ES-I3 (cell line): ENCODE measurements around the gene TEP1.

Experiments used
- H3K36me3 ChIP-seq: 2 replicates; pipeline ENCODE4 v1.6.1; 2013; ENCODE audit warnings: mild to moderate bottlenecking, low read length, control low read depth, moderate library complexity; ENCODE audit not compliant: insufficient read depth
- H3K4me1 ChIP-seq: 2 replicates; pipeline ENCODE4 v1.6.1; 2013; ENCODE audit warnings: mild to moderate bottlenecking, control low read depth, low read length; ENCODE audit not compliant: insufficient read depth
- H3K9ac ChIP-seq: 2 replicates; pipeline ENCODE4 v1.6.1; 2013; ENCODE audit warnings: low read depth, mild to moderate bottlenecking, low read length, moderate library complexity
- H3K9me3 ChIP-seq: 2 replicates; pipeline ENCODE4 v1.6.1; 2013; ENCODE audit warnings: mild to moderate bottlenecking, low read length, moderate library complexity; ENCODE audit not compliant: control insufficient read depth, insufficient read depth

Gene TEP1

DNA sequence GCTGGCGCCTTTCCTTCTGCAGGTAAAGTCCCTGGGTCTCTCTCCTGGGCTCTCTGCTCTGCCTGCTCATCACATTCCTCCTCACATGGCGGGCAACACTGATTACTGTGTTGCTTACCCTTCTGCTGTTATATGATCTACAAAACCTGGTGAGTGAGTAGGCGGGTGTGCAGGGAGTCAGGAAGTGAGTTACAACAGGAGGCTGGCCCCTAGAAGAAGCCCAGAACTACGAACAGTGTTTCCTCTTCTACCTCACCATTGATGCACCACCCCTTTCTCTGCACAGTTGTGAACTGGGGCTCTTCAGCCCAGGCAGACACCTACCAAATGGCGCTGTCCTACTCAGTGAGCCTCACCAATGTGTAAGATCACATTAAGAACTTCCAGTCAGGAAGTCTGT, 27.6 kb upstream of the TEP1 start:
- H3K36me3 ChIP-seq: peaks cover 2% of the 10 kb centered on the region

DNA sequence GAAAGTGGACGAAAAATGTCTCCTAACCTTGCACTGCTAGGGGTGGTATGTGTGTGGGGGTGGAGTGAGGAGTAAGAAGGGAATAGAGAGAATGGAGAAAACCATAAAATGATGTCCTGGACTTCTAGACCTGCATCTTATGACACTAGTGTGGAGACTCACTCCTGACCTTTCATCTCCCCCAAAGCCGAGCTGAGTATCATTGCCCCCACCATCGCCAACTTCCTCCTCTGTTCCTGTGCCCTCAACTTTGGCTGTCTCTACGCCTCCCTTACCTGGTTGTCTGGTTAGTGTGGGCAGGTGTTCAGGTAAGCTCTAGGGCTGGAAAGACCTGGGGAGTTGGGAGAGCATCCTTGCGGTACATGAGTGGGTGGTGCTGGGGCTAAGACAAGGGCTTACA, 27.2 kb upstream of the TEP1 start:
- no peaks in the 10 kb centered on the region; the same call in 1 of the 2 replicates for H3K4me1 ChIP-seq
- H3K36me3 ChIP-seq: no peaks in the 10 kb centered on the region; the same call in 1 of the 2 replicates
- no peak overlapping the region for H3K9ac ChIP-seq
- 0 out of 2 replicates have a peak, but pooled peaks cover 3% of the 10 kb centered on the region for H3K9me3 ChIP-seq

More for the DNA sequence above, 27.6 kb upstream of the TEP1 start:
- 0 out of 2 replicates have a peak, but pooled peaks cover 3% of the 10 kb centered on the region for H3K9me3 ChIP-seq
- H3K4me1 ChIP-seq: no peaks in the 10 kb centered on the region; the same call in 1 of the 2 replicates
- no peak overlapping the region for H3K9ac ChIP-seq

DNA sequence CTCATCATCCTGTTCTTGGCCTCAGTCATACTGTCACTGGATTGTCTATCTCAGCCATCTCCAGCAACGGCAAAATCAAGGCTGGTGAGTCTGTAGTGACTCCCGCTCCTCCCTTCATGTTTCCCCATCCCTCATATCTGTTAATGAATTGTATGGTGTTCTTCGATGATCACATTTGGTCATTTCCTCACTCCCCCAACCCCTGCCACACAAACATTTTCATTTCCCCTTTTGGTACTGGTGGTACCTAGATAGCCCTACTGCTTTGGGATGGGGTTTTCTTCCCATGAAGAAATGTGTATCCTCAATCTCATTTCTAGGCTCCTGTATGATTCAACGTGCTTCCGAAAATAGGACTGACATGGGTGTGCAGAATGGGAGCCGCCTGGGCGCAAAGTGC, 25.4 kb upstream of the TEP1 start:
- no peaks in the 10 kb centered on the region; the same call in 1 of the 2 replicates for H3K4me1 ChIP-seq
- no peaks in the 10 kb centered on the region; the same call in 1 of the 2 replicates for H3K36me3 ChIP-seq
- no peak overlapping the region for H3K9ac ChIP-seq
- 0 out of 2 replicates have a peak, but pooled peaks cover 3% of the 10 kb centered on the region for H3K9me3 ChIP-seq

DNA sequence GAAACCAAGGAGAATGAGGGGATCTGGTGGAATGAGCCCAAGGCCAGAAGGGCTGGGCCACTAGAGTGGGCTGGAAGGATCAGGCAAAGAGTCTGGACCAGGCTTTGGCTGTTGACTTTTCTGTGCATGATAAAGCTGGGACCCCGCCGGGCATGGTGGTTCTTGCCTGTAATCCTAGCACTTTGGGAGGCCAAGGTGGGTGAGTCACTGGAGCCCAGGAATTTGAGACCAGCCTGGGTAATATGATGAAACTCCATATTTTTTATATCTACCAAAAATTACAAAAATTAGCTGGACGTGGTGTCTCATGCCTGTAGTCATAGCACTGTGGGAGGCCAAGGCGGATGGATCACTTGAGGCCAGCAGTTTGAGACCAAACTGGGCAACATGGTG, 23.1 kb upstream of the TEP1 start:
- no peak overlapping the region for H3K9ac ChIP-seq
- H3K36me3 ChIP-seq: no peaks in the 10 kb centered on the region
- no peaks in the 10 kb centered on the region for H3K9me3 ChIP-seq
- no peaks in the 10 kb centered on the region; the same call in 1 of the 2 replicates for H3K4me1 ChIP-seq

DNA sequence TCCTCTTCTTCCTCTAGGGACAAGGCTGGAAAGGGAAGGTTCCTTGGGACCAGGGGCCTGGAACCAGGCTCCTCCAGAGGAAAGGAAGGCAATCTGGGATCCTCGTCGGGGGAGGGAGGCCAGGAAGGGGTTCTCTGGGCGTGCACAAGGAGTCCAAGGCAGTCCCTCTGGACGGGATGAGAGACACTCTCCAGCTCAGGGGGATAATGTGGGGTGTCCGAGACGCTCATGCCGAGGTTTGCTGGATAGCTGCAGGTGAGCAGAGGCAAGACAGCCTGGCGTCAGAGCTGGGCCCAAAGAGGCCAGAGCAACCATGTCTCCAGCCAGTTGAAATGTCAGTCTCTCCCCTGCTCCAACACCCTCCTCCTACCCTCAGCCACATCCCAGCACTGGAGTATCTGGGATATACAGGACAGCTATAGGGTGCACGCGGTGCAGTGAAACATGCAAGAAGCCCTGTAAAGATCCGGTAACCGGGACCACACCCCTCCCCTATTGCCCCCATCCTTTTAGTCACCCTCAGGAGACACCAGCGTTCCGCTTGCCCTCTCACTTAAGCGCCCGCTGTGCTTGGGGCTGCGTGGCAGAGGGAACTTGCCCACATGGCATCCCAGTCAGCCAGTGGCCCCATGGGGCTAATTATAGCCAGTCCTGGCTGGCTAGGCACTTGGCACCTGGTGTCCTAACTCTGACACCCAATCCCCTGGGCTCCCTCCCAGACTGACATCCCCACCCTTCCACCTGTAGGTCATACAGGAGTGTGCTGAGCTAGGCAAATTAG, 22.5 kb upstream of the TEP1 start, which contains the start of gene KLHL33:
KLHL33 (minus strand) TSS at position 585 of the 781 bp plus-strand sequence; CDS start at position 230, 355 bp downstream.
- no peaks in the 10 kb centered on the region for H3K36me3 ChIP-seq
- H3K9me3 ChIP-seq: no peaks in the 10 kb centered on the region
- no peak within 1 kb of the TSS for H3K9ac ChIP-seq
- H3K4me1 ChIP-seq: no peaks in the 10 kb centered on the region; the same call in 1 of the 2 replicates

DNA sequence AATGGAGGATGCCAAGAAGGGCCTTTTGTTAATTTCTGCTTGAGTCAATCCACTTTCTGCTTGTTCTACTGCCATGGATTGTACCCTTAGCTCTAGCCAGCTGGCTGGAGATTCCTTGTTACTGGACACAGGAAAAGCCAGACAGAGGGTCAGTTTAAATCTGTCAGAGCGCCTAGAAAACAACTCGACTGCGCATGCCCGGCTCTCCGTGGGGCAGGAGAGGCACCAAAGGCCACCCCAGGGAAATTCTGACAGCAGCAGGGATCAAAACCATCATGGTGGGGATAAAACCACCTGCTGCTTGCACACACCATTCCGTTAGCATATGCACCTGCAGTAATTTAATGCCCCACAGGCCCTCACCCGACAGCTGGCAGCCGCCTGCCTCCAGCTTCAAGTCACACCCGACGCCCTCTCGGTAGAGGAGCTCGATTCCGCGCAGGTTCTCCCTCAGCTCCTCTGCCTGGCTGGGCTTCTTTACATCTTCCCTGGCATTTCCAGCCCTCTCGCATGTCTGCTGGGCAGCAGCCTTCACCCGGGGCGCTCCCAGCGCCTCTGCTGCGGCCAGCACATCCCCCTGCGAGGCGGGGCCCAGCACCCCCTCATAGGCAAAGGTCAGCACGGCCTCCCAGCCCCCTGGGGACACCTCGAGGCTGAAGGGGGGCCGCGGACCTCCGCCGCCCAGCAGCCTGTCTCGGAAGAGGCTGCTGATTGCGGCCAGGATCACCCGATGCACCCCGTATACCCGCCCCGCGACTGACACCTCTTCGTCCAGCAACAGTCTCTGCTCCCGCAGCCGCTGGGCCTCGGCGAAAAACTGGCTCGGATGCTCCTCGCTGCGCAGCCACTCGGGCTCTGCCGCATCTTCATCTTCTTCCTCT, 21.6 kb upstream of the TEP1 start:
- no peaks in the 10 kb centered on the region for H3K36me3 ChIP-seq
- H3K9ac ChIP-seq: no peak overlapping the region
- H3K4me1 ChIP-seq: no peaks in the 10 kb centered on the region; the same call in 1 of the 2 replicates
- no peaks in the 10 kb centered on the region for H3K9me3 ChIP-seq

DNA sequence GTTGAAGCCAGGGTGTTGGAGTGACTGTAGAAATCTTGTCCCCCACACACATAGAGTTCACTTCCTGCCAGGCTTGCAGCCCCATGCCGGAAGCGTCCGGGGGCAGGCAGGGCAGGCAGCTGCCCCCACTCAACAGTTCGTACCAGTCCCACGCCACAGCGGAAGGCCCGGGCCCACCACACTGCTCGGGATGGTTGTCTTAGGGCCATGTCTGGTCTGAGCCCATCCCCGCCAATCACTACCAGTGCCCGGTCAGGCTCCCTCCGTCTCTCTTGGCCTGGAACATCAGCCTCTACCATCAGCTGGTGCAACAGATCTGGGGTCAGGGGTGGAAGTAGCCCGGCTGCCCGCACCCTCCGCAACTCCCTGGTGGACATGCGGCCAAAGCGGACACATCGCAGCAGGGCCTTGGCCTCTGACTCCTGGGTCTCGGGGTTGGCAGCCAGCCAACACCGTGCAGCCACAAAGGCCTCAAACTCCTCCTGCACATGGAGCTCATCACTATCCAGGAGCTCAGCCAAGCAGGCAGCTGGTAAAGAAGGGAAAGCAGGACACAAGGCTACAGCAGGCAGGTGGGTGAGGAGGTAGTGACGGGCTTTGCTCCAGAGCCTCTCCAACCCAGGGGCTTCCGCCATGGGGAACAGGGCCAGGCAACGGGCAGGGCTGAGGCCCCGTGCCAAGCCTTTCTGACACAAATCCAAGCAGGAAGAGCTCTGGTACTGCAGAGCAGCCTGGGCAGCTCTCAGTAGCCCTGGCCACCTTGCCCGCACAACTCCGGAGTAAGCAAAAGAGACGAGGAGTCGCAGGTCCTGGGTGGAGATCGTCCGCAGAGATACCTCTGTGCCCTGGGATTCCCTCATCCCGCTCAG, 16.7 kb upstream of the TEP1 start:
- Histone ChIP-seq H3K9me3 (no peaks in the 10 kb centered on the region), H3K9ac (no peak overlapping the region), H3K4me1 (peaks cover 11% of the 10 kb centered on the region), H3K36me3 (no peaks in the 10 kb centered on the region)

DNA sequence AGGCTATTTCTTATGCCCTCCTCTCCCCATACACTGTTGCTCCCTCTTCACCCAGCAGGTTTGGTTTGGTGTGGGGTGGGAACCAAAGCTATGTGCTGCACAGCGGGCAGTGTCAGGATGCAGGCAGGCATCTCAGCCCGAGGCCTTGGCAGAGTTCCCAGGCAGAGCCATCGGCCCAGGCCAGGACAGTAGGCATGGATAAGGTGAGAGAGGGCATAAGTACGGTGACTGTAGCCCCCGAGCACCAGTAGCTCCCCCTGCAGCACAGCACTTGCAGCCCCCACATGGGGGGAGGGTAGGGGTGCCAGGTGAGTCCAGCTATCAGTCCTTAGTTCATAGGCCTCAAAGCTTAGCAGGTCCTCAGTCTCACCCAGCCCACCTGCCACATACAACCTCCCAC, 15.5 kb upstream of the TEP1 start:
- Histone ChIP-seq H3K36me3 (no peaks in the 10 kb centered on the region), H3K9me3 (no peaks in the 10 kb centered on the region), H3K4me1 (peaks cover 11% of the 10 kb centered on the region), H3K9ac (no peak overlapping the region)

DNA sequence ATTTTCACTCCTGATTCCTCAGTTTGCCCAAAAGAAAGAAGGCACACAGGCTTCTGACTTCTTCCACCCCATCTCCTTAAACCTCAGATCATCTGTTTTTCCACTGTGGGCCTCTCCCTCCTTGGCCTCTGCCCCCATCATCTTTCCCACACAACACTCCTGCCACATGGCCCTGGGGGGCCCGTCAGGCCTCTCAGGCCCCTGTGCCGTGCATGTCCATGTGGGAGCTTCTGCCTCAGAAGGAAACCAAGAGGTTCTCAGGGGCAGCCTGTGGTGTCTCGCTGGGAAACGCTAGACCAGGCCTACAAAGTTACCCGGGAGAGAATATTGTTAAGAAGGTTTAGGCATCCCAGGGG, 14.7 kb upstream of the TEP1 start:
- H3K4me1 ChIP-seq: peaks cover 11% of the 10 kb centered on the region
- H3K9ac ChIP-seq: no peak overlapping the region; the same call in 1 of the 2 replicates

DNA sequence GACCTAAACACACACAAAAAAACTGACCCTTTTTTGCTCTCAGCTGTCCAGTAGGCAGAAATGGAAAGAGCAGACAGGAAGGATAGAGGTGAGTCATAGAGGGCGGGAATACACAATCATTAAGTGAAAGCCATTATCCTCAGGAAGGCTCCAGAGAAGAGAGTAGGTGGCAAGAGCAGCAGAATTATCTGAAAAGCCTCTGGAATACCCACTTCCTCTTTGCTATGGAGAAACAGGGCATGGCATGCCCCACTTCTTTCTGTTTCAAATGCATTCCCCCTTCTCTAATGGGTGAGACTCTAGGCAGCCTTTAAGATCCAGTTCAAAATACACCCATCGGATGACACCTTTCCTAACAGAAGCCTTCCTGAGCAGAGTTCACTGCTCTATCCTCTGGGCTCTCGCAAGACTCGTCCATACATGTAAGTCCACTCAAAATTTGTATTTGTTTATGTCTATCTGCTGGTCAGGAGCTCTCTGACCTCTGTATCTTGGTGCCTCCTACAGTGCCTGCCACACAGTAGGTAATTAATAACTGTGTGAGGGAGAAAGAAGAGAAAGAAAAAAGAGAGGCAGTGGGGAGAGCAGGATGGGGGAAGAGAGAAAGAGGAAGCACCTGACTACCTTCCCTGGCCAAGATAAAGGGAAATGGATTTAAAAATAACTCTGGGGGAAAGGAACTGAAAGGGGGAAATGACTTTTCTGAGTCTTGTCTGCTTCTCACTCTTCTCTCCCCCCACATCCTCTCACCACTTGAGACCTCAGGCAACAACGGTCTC, 14.1 kb upstream of the TEP1 start:
- Histone ChIP-seq H3K9ac (no peak overlapping the region; the same call in 1 of the 2 replicates), H3K36me3 (no peaks in the 10 kb centered on the region), H3K9me3 (no peaks in the 10 kb centered on the region), H3K4me1 (peaks cover 11% of the 10 kb centered on the region)

More for the DNA sequence above, 14.7 kb upstream of the TEP1 start:
- Histone ChIP-seq H3K9me3 (no peaks in the 10 kb centered on the region), H3K36me3 (no peaks in the 10 kb centered on the region)

DNA sequence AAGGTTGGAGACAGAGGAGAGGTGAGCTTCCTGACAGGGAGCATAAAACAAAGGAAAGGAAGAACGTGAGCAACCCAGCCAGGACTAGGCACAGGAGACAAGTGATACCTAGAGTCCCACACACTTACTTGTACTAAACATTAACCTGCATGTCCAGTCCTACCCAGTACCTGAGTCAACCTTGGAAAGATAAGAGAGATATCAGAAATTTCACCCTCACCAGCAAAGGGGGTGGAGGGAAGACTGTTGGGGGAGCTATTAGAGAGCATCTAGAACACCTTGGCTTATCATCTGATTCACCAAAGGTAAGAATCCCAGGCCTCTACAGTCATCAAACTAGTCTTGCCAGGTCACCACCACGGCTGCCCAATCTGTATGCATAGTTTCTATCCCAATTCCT, 11.6 kb upstream of the TEP1 start:
- Histone ChIP-seq H3K9ac (no peak overlapping the region), H3K36me3 (no peaks in the 10 kb centered on the region), H3K9me3 (no peaks in the 10 kb centered on the region), H3K4me1 (peaks cover 16% of the 10 kb centered on the region)

DNA sequence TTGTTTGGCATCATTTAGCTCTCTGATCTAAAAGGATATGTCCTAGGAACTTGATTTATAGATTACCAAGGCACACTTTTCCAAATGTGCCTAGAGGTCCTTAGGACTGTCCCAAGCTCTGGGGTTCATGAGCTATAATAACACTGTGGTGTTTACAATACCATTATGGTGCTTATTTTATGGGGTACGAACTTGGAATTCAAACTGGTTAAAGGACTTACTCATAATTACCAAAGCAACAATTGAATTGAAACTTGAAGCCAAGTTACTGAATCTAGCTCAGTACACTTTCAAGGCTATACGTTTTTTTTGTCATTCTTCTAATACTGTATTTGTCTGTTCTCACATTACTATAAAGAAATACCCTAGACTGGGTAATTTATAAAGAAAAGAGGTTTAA, 9.6 kb upstream of the TEP1 start:
- H3K9me3 ChIP-seq: no peaks in the 10 kb centered on the region
- H3K36me3 ChIP-seq: no peaks in the 10 kb centered on the region
- peaks cover 11% of the 10 kb centered on the region for H3K4me1 ChIP-seq
- no peak overlapping the region for H3K9ac ChIP-seq

DNA sequence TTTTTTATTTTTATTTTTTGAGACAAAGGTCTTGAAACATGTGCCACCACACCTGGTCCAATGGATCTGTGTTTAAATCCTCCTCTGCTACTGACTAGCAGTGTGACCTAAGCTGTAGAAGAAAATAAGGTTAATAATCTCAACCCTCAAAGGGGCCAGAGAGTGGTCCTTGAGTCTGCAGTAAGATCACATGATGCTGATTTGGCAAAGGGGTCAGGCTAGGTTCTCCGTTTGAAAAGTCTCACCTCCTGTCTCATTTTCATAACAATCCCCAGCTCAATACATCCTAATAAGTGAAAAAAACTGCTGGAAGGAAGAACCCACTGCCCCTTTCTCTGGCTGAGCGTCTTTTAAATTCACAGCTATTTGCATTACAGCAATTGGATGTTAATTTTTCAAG, 8.0 kb upstream of the TEP1 start:
- Histone ChIP-seq H3K36me3 (no peaks in the 10 kb centered on the region), H3K4me1 (peaks cover 5% of the 10 kb centered on the region), H3K9me3 (no peaks in the 10 kb centered on the region), H3K9ac (no peak overlapping the region)
